SK-N-SH treated with all-trans-retinoic acid at 6 μM for 48 hours (cell line): ENCODE data around the gene MICU2.

Source experiments
- ATAC-seq: fragments of 200-7000 bp; cut with Tn5 transposase; 3 replicates; pipeline ENCODE4 v1.9.1; 2020; ENCODE audit warnings: mild to moderate bottlenecking, moderate library complexity
- ARNTL ChIP-seq: fragments of 450-650 bp; formaldehyde crosslinking; IDR thresholded peaks from 2 replicates; pipeline ENCODE4 v1.5.0; 2020; ENCODE audit warnings: low read depth, mild to moderate bottlenecking, moderate library complexity, borderline replicate concordance
- BACH2 ChIP-seq: fragments of 250-450 bp; sonication (Bioruptor Pico); IDR thresholded peaks from 2 replicates; pipeline ENCODE4 v1.9.0; 2021; ENCODE audit warnings: mild to moderate bottlenecking, borderline replicate concordance
- CSDC2 ChIP-seq: fragments of 250-450 bp; sonication (Bioruptor Pico); IDR thresholded peaks from 2 replicates; pipeline ENCODE4 v1.5.0; 2020; ENCODE audit warnings: mild to moderate bottlenecking, moderate library complexity
- ESRRG ChIP-seq: fragments of 250-450 bp; sonication (Bioruptor Pico); IDR thresholded peaks from 2 replicates; pipeline ENCODE4 v1.6.1; 2021; ENCODE audit warnings: mild to moderate bottlenecking
- GLIS3 ChIP-seq: fragments of 250-450 bp; sonication (Bioruptor Pico); IDR thresholded peaks from 2 replicates; pipeline ENCODE4 v1.5.0; 2020; ENCODE audit warnings: mild to moderate bottlenecking, moderate library complexity
- ISL1 ChIP-seq: fragments of 250-450 bp; sonication (Bioruptor Pico); IDR thresholded peaks from 2 replicates; pipeline ENCODE4 v2.1.2; 2022; ENCODE audit warnings: mild to moderate bottlenecking, moderate library complexity
- OSR1 ChIP-seq: fragments of 250-450 bp; sonication (Bioruptor Pico); IDR thresholded peaks from 2 replicates; pipeline ENCODE4 v1.8.0; 2022; ENCODE audit warnings: moderate library complexity, mild to moderate bottlenecking, inconsistent platforms
- PPARA ChIP-seq: fragments of 250-450 bp; sonication (Bioruptor Pico); IDR thresholded peaks from 2 replicates; pipeline ENCODE4 v1.5.0; 2020; ENCODE audit warnings: mild to moderate bottlenecking, borderline replicate concordance
- RARB ChIP-seq: fragments of 250-450 bp; sonication (Bioruptor Pico); IDR thresholded peaks from 2 replicates; pipeline ENCODE4 v1.8.0; 2021; ENCODE audit warnings: mild to moderate bottlenecking, moderate library complexity
- SNAI2 ChIP-seq: fragments of 250-450 bp; sonication (Bioruptor Pico); IDR thresholded peaks from 2 replicates; pipeline ENCODE4 v1.5.0; 2020; ENCODE audit warnings: mild to moderate bottlenecking, moderate library complexity
- TCF4 ChIP-seq: fragments of 250-450 bp; sonication (Bioruptor Pico); IDR thresholded peaks from 2 replicates; pipeline ENCODE4 v1.8.0; 2021; ENCODE audit warnings: mild to moderate bottlenecking, moderate library complexity, borderline replicate concordance
- TOX ChIP-seq: fragments of 250-450 bp; sonication (Bioruptor Pico); IDR thresholded peaks from 2 replicates; pipeline ENCODE4 v1.8.0; 2021; ENCODE audit warnings: mild to moderate bottlenecking, moderate library complexity, borderline replicate concordance
- ZC3H10 ChIP-seq: fragments of 250-450 bp; sonication (Bioruptor Pico); IDR thresholded peaks from 2 replicates; pipeline ENCODE4 v1.5.1; 2021; ENCODE audit warnings: mild to moderate bottlenecking, moderate library complexity
- ZFP3 ChIP-seq: fragments of 250-450 bp; sonication (Bioruptor Pico); IDR thresholded peaks from 2 replicates; pipeline ENCODE4 v1.5.0; 2020; ENCODE audit warnings: mild to moderate bottlenecking, moderate library complexity
- ZFP30 ChIP-seq: fragments of 450-650 bp; formaldehyde crosslinking; IDR thresholded peaks from 2 replicates; pipeline ENCODE4 v1.5.0; 2022; ENCODE audit warnings: mild to moderate bottlenecking, moderate library complexity
- ZNF565 ChIP-seq: fragments of 450-650 bp; formaldehyde crosslinking; conservative IDR thresholded peaks from 2 replicates; pipeline ENCODE4 v1.5.0; 2020; ENCODE audit warnings: low read depth, mild to moderate bottlenecking, moderate library complexity
- ZNF70 ChIP-seq: fragments of 450-650 bp; formaldehyde crosslinking; IDR thresholded peaks from 2 replicates; pipeline ENCODE4 v1.5.0; 2020; ENCODE audit warnings: mild to moderate bottlenecking, moderate library complexity
- ZNF8 ChIP-seq: fragments of 450-650 bp; formaldehyde crosslinking; IDR thresholded peaks from 2 replicates; pipeline ENCODE4 v1.5.0; 2020; ENCODE audit warnings: mild to moderate bottlenecking, moderate library complexity
- TF ChIP-seq, protein P1 (sequence below): fragments of 250-450 bp; sonication (Bioruptor Pico); IDR thresholded peaks from 2 replicates; pipeline ENCODE4 v1.5.1; 2021; ENCODE audit warnings: mild to moderate bottlenecking, moderate library complexity
- TF ChIP-seq, protein P2 (sequence below): fragments of 250-450 bp; sonication (Bioruptor Pico); IDR thresholded peaks from 2 replicates; pipeline ENCODE4 v1.5.0; 2020; ENCODE audit warnings: mild to moderate bottlenecking, moderate library complexity
- TF ChIP-seq, protein P3 (sequence below): fragments of 250-450 bp; sonication (Bioruptor Pico); IDR thresholded peaks from 2 replicates; pipeline ENCODE4 v1.5.1; 2020; ENCODE audit warnings: low read depth, mild to moderate bottlenecking, moderate library complexity
- TF ChIP-seq, protein P4 (sequence below): fragments of 250-450 bp; sonication (Bioruptor Pico); IDR thresholded peaks from 2 replicates; pipeline ENCODE4 v1.8.0; 2021; ENCODE audit warnings: low read depth, mild to moderate bottlenecking, moderate library complexity, borderline replicate concordance
- TF ChIP-seq, protein P5 (sequence below): fragments of 250-450 bp; sonication (Bioruptor Pico); IDR thresholded peaks from 2 replicates; pipeline ENCODE4 v1.8.0; 2020; ENCODE audit warnings: mild to moderate bottlenecking, moderate library complexity, borderline replicate concordance

The MICU2 gene

GRCh38 chr13:21478881-21479808 is 124.8 kb downstream of the MICU2 start:
- peak; percentile 83 for ATAC-seq
- TF ChIP-seq BACH2 (no peak), ARNTL (CRISPR knock-in tag) (no peak), TOX (CRISPR knock-in tag) (no peak), ESRRG (CRISPR knock-in tag) (no peak), PPARA (CRISPR knock-in tag) (no peak), ZNF70 (CRISPR knock-in tag) (no peak), ISL1 (CRISPR knock-in tag) (no peak), ZC3H10 (CRISPR knock-in tag) (no peak), ZFP30 (no peak), TCF4 (no peak), CSDC2 (CRISPR knock-in tag) (no peak), ZNF565 (CRISPR knock-in tag) (no peak), GLIS3 (CRISPR knock-in tag) (no peak)
- TF ChIP-seq, protein P1, sequence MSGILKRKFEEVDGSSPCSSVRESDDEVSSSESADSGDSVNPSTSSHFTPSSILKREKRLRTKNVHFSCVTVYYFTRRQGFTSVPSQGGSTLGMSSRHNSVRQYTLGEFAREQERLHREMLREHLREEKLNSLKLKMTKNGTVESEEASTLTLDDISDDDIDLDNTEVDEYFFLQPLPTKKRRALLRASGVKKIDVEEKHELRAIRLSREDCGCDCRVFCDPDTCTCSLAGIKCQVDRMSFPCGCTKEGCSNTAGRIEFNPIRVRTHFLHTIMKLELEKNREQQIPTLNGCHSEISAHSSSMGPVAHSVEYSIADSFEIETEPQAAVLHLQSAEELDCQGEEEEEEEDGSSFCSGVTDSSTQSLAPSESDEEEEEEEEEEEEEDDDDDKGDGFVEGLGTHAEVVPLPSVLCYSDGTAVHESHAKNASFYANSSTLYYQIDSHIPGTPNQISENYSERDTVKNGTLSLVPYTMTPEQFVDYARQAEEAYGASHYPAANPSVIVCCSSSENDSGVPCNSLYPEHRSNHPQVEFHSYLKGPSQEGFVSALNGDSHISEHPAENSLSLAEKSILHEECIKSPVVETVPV (CRISPR knock-in tag) = no peak
- TF ChIP-seq, protein P2, sequence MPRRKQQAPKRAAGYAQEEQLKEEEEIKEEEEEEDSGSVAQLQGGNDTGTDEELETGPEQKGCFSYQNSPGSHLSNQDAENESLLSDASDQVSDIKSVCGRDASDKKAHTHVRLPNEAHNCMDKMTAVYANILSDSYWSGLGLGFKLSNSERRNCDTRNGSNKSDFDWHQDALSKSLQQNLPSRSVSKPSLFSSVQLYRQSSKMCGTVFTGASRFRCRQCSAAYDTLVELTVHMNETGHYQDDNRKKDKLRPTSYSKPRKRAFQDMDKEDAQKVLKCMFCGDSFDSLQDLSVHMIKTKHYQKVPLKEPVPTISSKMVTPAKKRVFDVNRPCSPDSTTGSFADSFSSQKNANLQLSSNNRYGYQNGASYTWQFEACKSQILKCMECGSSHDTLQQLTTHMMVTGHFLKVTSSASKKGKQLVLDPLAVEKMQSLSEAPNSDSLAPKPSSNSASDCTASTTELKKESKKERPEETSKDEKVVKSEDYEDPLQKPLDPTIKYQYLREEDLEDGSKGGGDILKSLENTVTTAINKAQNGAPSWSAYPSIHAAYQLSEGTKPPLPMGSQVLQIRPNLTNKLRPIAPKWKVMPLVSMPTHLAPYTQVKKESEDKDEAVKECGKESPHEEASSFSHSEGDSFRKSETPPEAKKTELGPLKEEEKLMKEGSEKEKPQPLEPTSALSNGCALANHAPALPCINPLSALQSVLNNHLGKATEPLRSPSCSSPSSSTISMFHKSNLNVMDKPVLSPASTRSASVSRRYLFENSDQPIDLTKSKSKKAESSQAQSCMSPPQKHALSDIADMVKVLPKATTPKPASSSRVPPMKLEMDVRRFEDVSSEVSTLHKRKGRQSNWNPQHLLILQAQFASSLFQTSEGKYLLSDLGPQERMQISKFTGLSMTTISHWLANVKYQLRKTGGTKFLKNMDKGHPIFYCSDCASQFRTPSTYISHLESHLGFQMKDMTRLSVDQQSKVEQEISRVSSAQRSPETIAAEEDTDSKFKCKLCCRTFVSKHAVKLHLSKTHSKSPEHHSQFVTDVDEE (CRISPR knock-in tag) = no peak
- TF ChIP-seq, protein P3, sequence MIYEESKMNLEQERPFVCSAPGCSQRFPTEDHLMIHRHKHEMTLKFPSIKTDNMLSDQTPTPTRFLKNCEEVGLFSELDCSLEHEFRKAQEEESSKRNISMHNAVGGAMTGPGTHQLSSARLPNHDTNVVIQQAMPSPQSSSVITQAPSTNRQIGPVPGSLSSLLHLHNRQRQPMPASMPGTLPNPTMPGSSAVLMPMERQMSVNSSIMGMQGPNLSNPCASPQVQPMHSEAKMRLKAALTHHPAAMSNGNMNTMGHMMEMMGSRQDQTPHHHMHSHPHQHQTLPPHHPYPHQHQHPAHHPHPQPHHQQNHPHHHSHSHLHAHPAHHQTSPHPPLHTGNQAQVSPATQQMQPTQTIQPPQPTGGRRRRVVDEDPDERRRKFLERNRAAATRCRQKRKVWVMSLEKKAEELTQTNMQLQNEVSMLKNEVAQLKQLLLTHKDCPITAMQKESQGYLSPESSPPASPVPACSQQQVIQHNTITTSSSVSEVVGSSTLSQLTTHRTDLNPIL (CRISPR knock-in tag) = no peak
- TF ChIP-seq, protein P4, sequence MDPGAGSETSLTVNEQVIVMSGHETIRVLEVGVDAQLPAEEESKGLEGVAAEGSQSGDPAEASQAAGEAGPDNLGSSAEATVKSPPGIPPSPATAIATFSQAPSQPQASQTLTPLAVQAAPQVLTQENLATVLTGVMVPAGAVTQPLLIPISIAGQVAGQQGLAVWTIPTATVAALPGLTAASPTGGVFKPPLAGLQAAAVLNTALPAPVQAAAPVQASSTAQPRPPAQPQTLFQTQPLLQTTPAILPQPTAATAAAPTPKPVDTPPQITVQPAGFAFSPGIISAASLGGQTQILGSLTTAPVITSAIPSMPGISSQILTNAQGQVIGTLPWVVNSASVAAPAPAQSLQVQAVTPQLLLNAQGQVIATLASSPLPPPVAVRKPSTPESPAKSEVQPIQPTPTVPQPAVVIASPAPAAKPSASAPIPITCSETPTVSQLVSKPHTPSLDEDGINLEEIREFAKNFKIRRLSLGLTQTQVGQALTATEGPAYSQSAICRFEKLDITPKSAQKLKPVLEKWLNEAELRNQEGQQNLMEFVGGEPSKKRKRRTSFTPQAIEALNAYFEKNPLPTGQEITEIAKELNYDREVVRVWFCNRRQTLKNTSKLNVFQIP = no peak
- TF ChIP-seq, protein P5, sequence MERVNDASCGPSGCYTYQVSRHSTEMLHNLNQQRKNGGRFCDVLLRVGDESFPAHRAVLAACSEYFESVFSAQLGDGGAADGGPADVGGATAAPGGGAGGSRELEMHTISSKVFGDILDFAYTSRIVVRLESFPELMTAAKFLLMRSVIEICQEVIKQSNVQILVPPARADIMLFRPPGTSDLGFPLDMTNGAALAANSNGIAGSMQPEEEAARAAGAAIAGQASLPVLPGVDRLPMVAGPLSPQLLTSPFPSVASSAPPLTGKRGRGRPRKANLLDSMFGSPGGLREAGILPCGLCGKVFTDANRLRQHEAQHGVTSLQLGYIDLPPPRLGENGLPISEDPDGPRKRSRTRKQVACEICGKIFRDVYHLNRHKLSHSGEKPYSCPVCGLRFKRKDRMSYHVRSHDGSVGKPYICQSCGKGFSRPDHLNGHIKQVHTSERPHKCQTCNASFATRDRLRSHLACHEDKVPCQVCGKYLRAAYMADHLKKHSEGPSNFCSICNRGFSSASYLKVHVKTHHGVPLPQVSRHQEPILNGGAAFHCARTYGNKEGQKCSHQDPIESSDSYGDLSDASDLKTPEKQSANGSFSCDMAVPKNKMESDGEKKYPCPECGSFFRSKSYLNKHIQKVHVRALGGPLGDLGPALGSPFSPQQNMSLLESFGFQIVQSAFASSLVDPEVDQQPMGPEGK = no peak
- TF ChIP-seq, all 23 proteins: peak for 0

DNA sequence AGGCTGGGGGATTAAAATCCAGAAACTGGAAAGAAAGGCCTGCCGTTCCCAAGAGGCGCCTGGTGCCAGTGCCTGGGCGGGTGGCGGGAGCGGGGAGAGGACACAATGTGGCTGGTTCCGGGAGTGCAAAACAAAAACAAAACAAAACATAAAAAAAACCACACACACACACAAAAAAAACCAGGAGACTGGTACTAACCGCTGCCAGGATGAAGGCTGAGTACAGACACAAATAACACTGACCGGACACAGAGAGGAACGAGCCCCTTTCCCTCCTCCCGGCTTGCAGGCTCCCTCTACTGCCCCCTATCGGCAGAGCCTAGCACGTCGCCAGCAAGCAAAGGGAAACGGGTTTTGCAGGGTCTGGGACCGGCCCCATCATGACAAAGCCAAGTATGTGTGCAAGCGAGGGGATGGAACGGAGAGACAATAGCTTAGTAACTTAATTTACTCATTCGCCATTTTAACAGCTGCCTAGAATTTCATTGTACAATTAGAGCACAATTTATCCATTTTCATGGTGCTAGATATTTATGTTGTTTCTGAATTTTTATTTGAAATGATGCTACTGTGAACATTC is 127.0 kb downstream of the MICU2 start:
- TF ChIP-seq RARB (no peak), BACH2 (no peak), PPARA (CRISPR knock-in tag) (no peak), ZFP3 (no peak), ARNTL (CRISPR knock-in tag) (no peak), SNAI2 (CRISPR knock-in tag) (no peak), ZNF8 (CRISPR knock-in tag) (no peak), ESRRG (CRISPR knock-in tag) (no peak), GLIS3 (CRISPR knock-in tag) (no peak), OSR1 (CRISPR knock-in tag) (no peak), ZNF565 (CRISPR knock-in tag) (no peak)
- TF ChIP-seq, protein P5 = no peak
- ATAC-seq = peak; percentile 80
